Ishikawa (cell line): Measurements from ENCODE around the gene FAM13B.

Experiments
- CEBPB ChIP-seq: IDR thresholded peaks from 2 replicates; pipeline ENCODE4 v1.6.1; 2012
- CREB1 ChIP-seq: IDR thresholded peaks from 2 replicates; pipeline ENCODE4 v1.6.1; 2012; ENCODE audit warnings: low read depth
- EGR1 ChIP-seq: IDR thresholded peaks from 2 replicates; pipeline ENCODE4 v1.6.1; 2012
- EP300 ChIP-seq: IDR thresholded peaks from 2 replicates; pipeline ENCODE4 v1.6.1; 2012; ENCODE audit warnings: borderline replicate concordance
- FOXM1 ChIP-seq: IDR thresholded peaks from 2 replicates; pipeline ENCODE4 v1.6.1; 2012; ENCODE audit warnings: low read depth, borderline replicate concordance
- MAX ChIP-seq: IDR thresholded peaks from 2 replicates; pipeline ENCODE4 v1.6.1; 2012
- NFIC ChIP-seq: IDR thresholded peaks from 2 replicates; pipeline ENCODE4 v1.6.1; 2012
- RAD21 ChIP-seq: IDR thresholded peaks from 2 replicates; pipeline ENCODE4 v1.6.1; 2012; ENCODE audit warnings: low read depth
- REST ChIP-seq: IDR thresholded peaks from 2 replicates; pipeline ENCODE4 v1.6.1; 2012; ENCODE audit warnings: low read depth, mild to moderate bottlenecking
- TAF1 ChIP-seq: IDR thresholded peaks from 2 replicates; pipeline ENCODE4 v1.6.1; 2012; ENCODE audit warnings: low read depth, mild to moderate bottlenecking
- TCF12 ChIP-seq: IDR thresholded peaks from 2 replicates; pipeline ENCODE4 v1.6.1; 2012; ENCODE audit warnings: low read depth
- TEAD4 ChIP-seq: IDR thresholded peaks from 2 replicates; pipeline ENCODE4 v1.6.1; 2012
- USF1 ChIP-seq: IDR thresholded peaks from 2 replicates; pipeline ENCODE4 v1.6.1; 2012
- YY1 ChIP-seq: IDR thresholded peaks from 2 replicates; pipeline ENCODE4 v1.6.1; 2012; ENCODE audit warnings: low read depth
- ZBTB7A ChIP-seq: IDR thresholded peaks from 2 replicates; pipeline ENCODE4 v1.6.1; 2012; ENCODE audit warnings: low read depth

The FAM13B gene

GRCh38 chr5:138032572-138033385, at the start of gene FAM13B:
FAM13B (minus strand) TSS chr5:138033079; CDS start chr5:138019111, 13,968 bp downstream.
- peak; percentile 10; the same call in 1 of the 2 replicates for TF ChIP-seq YY1
- TF ChIP-seq RAD21: no peak
- peak; percentile 94 for TF ChIP-seq ZBTB7A
- TF ChIP-seq REST: no peak
- TF ChIP-seq MAX: peak; percentile 37
- TF ChIP-seq EP300: no peak
- TF ChIP-seq CREB1: no peak
- no peak for TF ChIP-seq USF1
- TF ChIP-seq EGR1: no peak
- TF ChIP-seq FOXM1: no peak; the same call in 1 of the 2 replicates
- peak; percentile 82 for TF ChIP-seq TAF1
- no peak for TF ChIP-seq CEBPB
- peak; percentile 50 for TF ChIP-seq TEAD4
- TF ChIP-seq NFIC: 0 out of 2 replicates have a peak, but pooled peaks have one; percentile 20
- TF ChIP-seq TCF12: peak; percentile 34; the same call in 1 of the 2 replicates

- TF ChIP-seq EGR1: no peak
- TF ChIP-seq RAD21: no peak
- no peak for TF ChIP-seq ZBTB7A
- TF ChIP-seq TEAD4: no peak
- TF ChIP-seq CREB1: no peak
- TF ChIP-seq EP300: no peak
- no peak for TF ChIP-seq CEBPB
- TF ChIP-seq FOXM1: no peak
- no peak for TF ChIP-seq NFIC
- TF ChIP-seq REST: no peak
- TF ChIP-seq YY1: no peak
- TF ChIP-seq TAF1: no peak
- no peak for TF ChIP-seq USF1
- no peak for TF ChIP-seq MAX
Measured at GRCh38 chr5:138082033-138082432, 49.2 kb upstream of the FAM13B start.

- TF ChIP-seq CEBPB (no peak), TEAD4 (no peak), FOXM1 (no peak), MAX (no peak), TCF12 (no peak), CREB1 (no peak), EP300 (no peak), EGR1 (no peak), USF1 (no peak), TAF1 (no peak), NFIC (no peak), RAD21 (no peak), ZBTB7A (no peak), YY1 (no peak), REST (no peak)
Measured at GRCh38 chr5:138078006-138078643, 45.2 kb upstream of the FAM13B start.
